ENCODE data around the gene TRIM2. TPM values are rescaled to one million over a fixed set of nuclear protein-coding genes. Genes with fewer than 3 reads are reported as not detected.

The TRIM2 gene
- polyA plus RNA-seq, 1 donor (not counting 4 experiments of a cell fraction or from before 2014, with no cell fraction given): 10.6 TPM

GRCh38 chr4:153327247-153327646 lies 123.0 kb downstream of the TRIM2 start:
- TF ChIP-seq CTCF (optimal IDR thresholded peaks at IDR 0.05 in 1 of 3, IDR thresholded peaks at IDR 0.05 in 1 of 3, conservative IDR thresholded peaks at IDR 0.05 in 1 of 3; ENCODE audit: extremely low read depth in 1 of 3, insufficient read depth in 2 of 3, low read length in 3 of 3) (no peak), EZH2 (IDR thresholded peaks at IDR 0.05; ENCODE audit: low read length) (no peak)
- no peaks in the 10 kb centered on the region for H3K27me3 ChIP-seq (ENCODE audit: control insufficient read depth, extremely low read depth, insufficient read depth, low read length)
- FAIRE-seq (no peak), DNase-seq (ENCODE audit: low read depth, low spot score) (no peak)
- no peaks in the 10 kb centered on the region for H4K20me1 ChIP-seq (ENCODE audit: control insufficient read depth, extremely low read depth, insufficient read depth, low read length)
- H3K4me1 ChIP-seq (ENCODE audit: control insufficient read depth, extremely low read depth, insufficient read depth, low read length): no peaks in the 10 kb centered on the region
- no peak overlapping the region for H3K4me3 ChIP-seq (ENCODE audit: control insufficient read depth in 2 of 3, extremely low read depth in 1 of 3, insufficient read depth in 2 of 3, low read depth in 1 of 3, low read length in 3 of 3)
- H3K9ac ChIP-seq (ENCODE audit: control insufficient read depth, extremely low read depth, insufficient read depth, low read length): no peak overlapping the region
- H3K27ac ChIP-seq (ENCODE audit: control insufficient read depth, insufficient read depth, low read length): no peak overlapping the region
- no peaks in the 10 kb centered on the region for H3K79me2 ChIP-seq (ENCODE audit: control insufficient read depth, insufficient read depth, low read length)
- dilution Hi-C loops (cut with MboI; ENCODE audit: extremely low pct_ligation_motif_present, low sequenced_read_pairs): no loop called here
- H3K4me2 ChIP-seq (ENCODE audit: control insufficient read depth, extremely low read depth, insufficient read depth, low read depth, low read length): no peak overlapping the region
- H3K9me1 ChIP-seq (ENCODE audit: control insufficient read depth, extremely low read depth, insufficient read depth, low read length): no peaks in the 10 kb centered on the region
- H3K9me3 ChIP-seq (ENCODE audit: control insufficient read depth, low read depth, low read length): no peaks in the 10 kb centered on the region
- H3K36me3 ChIP-seq (ENCODE audit: control insufficient read depth in 2 of 2, extremely low read depth in 1 of 2, insufficient read depth in 2 of 2, low read length in 2 of 2): no peaks in the 10 kb centered on the region
- H2AFZ ChIP-seq (ENCODE audit: control insufficient read depth, low read length): no peak overlapping the region

DNA sequence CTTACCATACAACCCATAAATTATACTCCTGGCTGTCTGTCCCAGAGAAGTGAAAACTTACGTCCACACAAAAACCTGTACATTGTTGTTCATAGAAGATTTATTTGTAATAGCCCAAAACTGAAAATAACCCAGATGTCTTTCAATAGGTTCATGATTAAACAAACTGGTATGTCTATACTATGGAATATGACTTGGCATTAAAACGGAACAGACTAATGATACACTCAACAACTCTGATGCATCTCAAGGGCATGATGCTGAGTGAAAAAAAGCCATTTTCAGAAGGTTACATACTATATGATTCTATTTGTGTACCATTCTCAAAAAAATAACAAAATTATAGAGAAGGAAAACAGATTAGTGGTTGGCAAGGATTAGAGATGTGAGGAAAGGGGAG lies 128.7 kb downstream of the TRIM2 start:
- Histone ChIP-seq H3K27ac (ENCODE audit: control insufficient read depth, insufficient read depth, low read length) (no peak overlapping the region), H3K4me3 (ENCODE audit: control insufficient read depth in 2 of 3, extremely low read depth in 1 of 3, insufficient read depth in 2 of 3, low read depth in 1 of 3, low read length in 3 of 3) (no peak overlapping the region), H2AFZ (ENCODE audit: control insufficient read depth, low read length) (no peak overlapping the region), H3K36me3 (ENCODE audit: control insufficient read depth in 2 of 2, extremely low read depth in 1 of 2, insufficient read depth in 2 of 2, low read length in 2 of 2) (no peaks in the 10 kb centered on the region), H4K20me1 (ENCODE audit: control insufficient read depth, extremely low read depth, insufficient read depth, low read length) (no peaks in the 10 kb centered on the region), H3K9me1 (ENCODE audit: control insufficient read depth, extremely low read depth, insufficient read depth, low read length) (no peaks in the 10 kb centered on the region), H3K4me2 (ENCODE audit: control insufficient read depth, extremely low read depth, insufficient read depth, low read depth, low read length) (no peak overlapping the region), H3K4me1 (ENCODE audit: control insufficient read depth, extremely low read depth, insufficient read depth, low read length) (peaks cover 6% of the 10 kb centered on the region), H3K9me3 (ENCODE audit: control insufficient read depth, low read depth, low read length) (no peaks in the 10 kb centered on the region), H3K9ac (ENCODE audit: control insufficient read depth, extremely low read depth, insufficient read depth, low read length) (no peak overlapping the region), H3K27me3 (ENCODE audit: control insufficient read depth, extremely low read depth, insufficient read depth, low read length) (no peaks in the 10 kb centered on the region), H3K79me2 (ENCODE audit: control insufficient read depth, insufficient read depth, low read length) (no peaks in the 10 kb centered on the region)
- DNase-seq (ENCODE audit: low read depth, low spot score) (no peak), FAIRE-seq (no peak)
- no peak for TF ChIP-seq CTCF (optimal IDR thresholded peaks at IDR 0.05 in 1 of 3, IDR thresholded peaks at IDR 0.05 in 1 of 3, conservative IDR thresholded peaks at IDR 0.05 in 1 of 3; ENCODE audit: extremely low read depth in 1 of 3, insufficient read depth in 2 of 3, low read length in 3 of 3)
- no peak for TF ChIP-seq EZH2 (IDR thresholded peaks at IDR 0.05; ENCODE audit: low read length)
- dilution Hi-C loops (cut with MboI; ENCODE audit: extremely low pct_ligation_motif_present, low sequenced_read_pairs): no loop called here
